H1 (cell line): ENCODE data around the gene EDC3.

Experiments used
- EGR1 ChIP-seq: IDR thresholded peaks from 2 replicates; pipeline ENCODE4 v1.6.1; 2011; ENCODE audit warnings: low read depth, low read length, borderline replicate concordance
- FOSL1 ChIP-seq: IDR thresholded peaks from 2 replicates; pipeline ENCODE4 v1.6.1; 2011; ENCODE audit warnings: mild to moderate bottlenecking, low read depth, low read length, moderate library complexity; ENCODE audit not compliant: insufficient read depth
- GTF2F1 ChIP-seq: IDR thresholded peaks from 2 replicates; pipeline ENCODE4 v1.6.1; 2012; ENCODE audit warnings: low read depth, low read length, improper control_type of control experiment, borderline replicate concordance
- KDM5A ChIP-seq: fragments of 200-600 bp; IDR thresholded peaks from 2 replicates; pipeline ENCODE4 v1.7.1; 2012; ENCODE audit warnings: mild to moderate bottlenecking, low read length, inconsistent platforms, mixed read lengths
- NANOG ChIP-seq: IDR thresholded peaks from 2 replicates; pipeline ENCODE4 v1.6.1; 2011; ENCODE audit warnings: low read length, low read depth, mild to moderate bottlenecking, inconsistent platforms; ENCODE audit not compliant: insufficient read depth, poor library complexity, severe bottlenecking
- POLR2A ChIP-seq, 2 experiments: IDR thresholded peaks; 1 replicate in 1 of 2; 2 replicates in 1 of 2; pipeline ENCODE4 v1.6.1; 2011; ENCODE audit warnings: low read depth in 2 of 2, low read length in 2 of 2, mild to moderate bottlenecking in 2 of 2; ENCODE audit errors: control extremely low read depth in 1 of 2
- POLR2AphosphoS5 ChIP-seq: IDR thresholded peaks from 2 replicates; pipeline ENCODE4 v1.6.1; 2011; ENCODE audit warnings: low read depth, low read length
- TF ChIP-seq, protein P1 (sequence below): IDR thresholded peaks from 2 replicates; pipeline ENCODE4 v1.6.1; 2012; ENCODE audit warnings: inconsistent platforms
- TF ChIP-seq, protein P2 (sequence below), 3 experiments: IDR thresholded peaks; 1 replicate in 2 of 3; 2 replicates in 1 of 3; pipeline versions ENCODE4 v1.5.1 to v1.6.1; 2011; ENCODE audit warnings: low read length in 3 of 3, mild to moderate bottlenecking in 3 of 3, inconsistent platforms in 2 of 3, low read depth in 1 of 3, moderate library complexity in 1 of 3; ENCODE audit not compliant: insufficient read depth in 1 of 3; ENCODE audit errors: control extremely low read depth in 1 of 3

DNA sequence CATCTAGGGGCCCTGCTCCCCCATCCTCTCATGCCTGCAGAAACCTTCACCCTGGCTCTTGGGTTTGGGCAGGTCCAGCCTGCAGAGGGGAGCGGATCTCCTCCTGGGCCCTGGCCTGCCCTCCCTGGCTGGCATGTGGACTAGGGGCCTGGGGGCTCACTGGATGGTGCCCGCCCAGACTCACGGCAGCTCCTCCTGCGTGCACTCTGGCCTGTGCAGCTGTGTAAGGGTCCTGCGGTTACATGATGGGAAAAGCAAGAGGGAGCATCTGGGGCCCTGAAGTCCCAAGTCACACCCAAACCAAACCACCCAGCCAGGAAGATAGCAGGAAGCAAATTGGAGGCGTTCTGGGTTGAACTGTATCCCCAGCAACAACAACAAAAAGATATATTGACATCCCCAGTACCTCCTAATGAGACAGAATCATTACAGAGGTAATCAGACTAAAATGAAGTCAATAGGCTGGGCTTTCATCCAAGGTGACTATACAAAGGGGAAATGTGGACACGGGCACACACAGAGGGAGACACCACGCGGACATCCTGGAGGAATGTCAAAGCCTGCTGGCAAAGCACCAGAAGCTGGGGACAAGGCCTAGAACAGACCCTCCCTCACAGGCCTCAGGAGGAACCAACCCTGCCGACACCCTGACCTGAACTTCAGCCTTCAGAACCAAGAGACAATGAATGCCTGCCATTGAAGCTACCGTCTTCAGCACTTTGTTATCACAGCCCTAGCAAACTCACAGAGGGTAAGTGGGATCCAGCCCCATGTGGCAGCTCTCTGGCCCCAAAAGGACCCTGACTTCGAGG, 90.6 kb downstream of the EDC3 start:
- TF ChIP-seq POLR2AphosphoS5 (no peak), POLR2A (IDR thresholded peaks at IDR 0.05; ENCODE audit: control extremely low read depth in 1 of 2, low read depth in 2 of 2, low read length in 2 of 2) (no peak), NANOG (no peak), FOSL1 (no peak), EGR1 (no peak), GTF2F1 (no peak), KDM5A (no peak)
- TF ChIP-seq, protein P1, sequence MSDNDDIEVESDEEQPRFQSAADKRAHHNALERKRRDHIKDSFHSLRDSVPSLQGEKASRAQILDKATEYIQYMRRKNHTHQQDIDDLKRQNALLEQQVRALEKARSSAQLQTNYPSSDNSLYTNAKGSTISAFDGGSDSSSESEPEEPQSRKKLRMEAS, result no peak
- TF ChIP-seq, protein P2, sequence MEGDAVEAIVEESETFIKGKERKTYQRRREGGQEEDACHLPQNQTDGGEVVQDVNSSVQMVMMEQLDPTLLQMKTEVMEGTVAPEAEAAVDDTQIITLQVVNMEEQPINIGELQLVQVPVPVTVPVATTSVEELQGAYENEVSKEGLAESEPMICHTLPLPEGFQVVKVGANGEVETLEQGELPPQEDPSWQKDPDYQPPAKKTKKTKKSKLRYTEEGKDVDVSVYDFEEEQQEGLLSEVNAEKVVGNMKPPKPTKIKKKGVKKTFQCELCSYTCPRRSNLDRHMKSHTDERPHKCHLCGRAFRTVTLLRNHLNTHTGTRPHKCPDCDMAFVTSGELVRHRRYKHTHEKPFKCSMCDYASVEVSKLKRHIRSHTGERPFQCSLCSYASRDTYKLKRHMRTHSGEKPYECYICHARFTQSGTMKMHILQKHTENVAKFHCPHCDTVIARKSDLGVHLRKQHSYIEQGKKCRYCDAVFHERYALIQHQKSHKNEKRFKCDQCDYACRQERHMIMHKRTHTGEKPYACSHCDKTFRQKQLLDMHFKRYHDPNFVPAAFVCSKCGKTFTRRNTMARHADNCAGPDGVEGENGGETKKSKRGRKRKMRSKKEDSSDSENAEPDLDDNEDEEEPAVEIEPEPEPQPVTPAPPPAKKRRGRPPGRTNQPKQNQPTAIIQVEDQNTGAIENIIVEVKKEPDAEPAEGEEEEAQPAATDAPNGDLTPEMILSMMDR (IDR thresholded peaks at IDR 0.05; ENCODE audit: control extremely low read depth in 1 of 3, insufficient read depth in 1 of 3, low read depth in 1 of 3, low read length in 3 of 3), result no peak
